ENCODE data around the gene NPRL2. TPM values are rescaled to one million over a fixed set of nuclear protein-coding genes. Genes with fewer than 3 reads are reported as not detected.
"Not testable (repeated sequence)": the region's sequence is repeated elsewhere in the genome, so short reads cannot be mapped to it uniquely, and the experiment has no call there.

Gene NPRL2
- total RNA-seq, 1 donor from 2014 or later, result 19.1 TPM

DNA sequence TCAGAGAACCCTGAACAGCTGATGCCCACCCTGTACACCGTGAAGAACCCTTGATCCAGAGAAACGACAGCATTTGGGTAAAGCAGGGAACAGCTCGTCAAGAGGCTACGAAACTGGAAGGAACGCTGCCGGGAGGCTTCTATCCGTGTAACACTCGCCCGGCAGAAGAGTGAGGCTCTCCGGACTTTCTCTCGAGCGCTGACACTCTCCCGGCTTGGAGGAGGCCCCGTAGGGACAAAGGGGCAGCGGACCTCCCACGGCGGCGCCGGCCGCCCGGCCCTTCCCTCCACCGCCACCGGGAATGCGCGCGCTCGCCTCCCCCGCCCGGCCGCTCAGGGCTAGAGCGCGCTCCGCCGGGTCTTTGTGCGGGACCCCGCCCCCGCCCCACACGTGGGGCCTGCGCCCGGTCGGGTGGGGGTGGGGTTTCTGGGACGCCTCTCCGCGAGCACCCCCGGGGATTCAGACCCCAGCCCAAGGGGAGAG lies 29.7 kb downstream of the NPRL2 start:
- intact Hi-C loops (cut with DNase I), result loop anchor here (5.0 kb wide), 2 partner anchors 84 to 129 kb away; partner anchors contain the start of genes GNAI2 and GNAT1

DNA sequence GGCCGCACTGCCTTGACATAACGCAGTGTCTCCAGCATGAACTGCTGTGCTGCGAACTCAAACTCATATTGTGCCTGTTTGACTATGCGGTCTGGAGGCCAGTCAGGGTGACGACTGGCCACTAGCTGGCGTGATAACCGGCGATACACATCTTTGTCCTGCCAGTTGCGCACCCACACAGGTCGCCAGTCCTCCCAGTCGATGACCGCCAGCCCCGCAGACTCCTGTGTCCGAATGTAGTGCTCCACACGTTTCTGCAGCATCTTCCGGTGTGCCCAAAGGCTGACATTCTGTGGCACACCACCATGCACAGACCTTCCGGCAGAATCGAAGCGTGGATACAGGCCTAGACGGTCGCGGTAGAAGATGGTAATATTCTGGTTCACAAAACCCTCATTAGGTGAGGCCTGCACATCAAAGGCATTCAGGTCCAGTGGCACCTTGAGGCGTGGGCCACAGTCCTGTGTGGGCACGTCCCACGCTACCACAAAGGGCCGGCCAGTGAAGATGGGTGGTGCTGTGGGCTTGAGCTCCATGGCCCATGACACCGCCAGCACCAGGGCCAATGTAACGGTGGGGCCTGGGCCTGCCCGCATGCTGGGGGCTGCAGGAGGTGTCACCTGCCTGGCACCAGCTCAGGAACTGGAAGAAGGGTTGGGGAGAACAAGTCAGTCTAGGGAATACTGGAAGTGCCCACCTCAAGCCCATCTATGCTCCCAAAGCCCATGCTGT lies 30.5 kb downstream of the NPRL2 start:
- intact Hi-C loops (cut with DNase I), result loop anchor here (5.0 kb wide), 2 partner anchors 83 to 128 kb away; partner anchors contain the start of genes GNAI2 and GNAT1
- DNase-seq (ENCODE audit: low spot score), result no peak

More for the DNA sequence above, 29.7 kb downstream of the NPRL2 start:
- DNase-seq (ENCODE audit: low spot score), result peak; percentile 91

DNA sequence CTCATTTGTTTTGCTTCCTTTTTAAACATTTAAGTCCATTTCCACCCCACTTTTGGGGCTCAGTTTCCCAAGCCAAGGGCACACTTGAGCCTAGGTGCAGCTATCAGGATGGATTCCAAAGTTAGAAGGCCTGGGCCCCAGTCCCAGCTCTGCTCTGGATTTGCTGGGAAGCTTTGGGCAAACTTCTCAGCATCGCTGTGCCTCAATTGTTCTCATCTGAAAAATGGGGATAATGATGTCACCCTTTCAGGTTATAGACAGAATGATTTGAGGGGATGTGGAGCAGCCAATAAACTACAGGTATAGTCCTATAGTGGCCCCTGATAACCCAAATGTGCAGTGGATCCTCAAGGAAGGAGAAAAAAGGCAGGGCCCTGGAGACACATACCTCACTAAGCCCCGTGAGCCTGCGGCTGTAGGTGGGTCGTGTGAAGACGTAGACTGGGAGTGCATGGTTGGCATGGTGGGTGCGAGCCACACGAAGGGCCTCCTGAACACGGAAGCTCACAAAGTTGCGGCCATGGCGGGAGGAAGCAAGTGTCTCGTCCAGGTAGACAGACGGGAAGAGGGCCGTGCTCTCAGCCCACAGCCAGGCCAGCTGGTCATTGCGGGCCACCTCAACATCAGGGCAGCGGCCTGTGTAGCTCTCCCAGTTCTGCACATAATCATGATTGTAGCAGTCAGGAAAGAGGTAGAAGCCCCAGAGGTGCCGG lies 31.2 kb downstream of the NPRL2 start:
- no peak for DNase-seq (ENCODE audit: low spot score)
- intact Hi-C loops (cut with DNase I), result no loop called here

DNA sequence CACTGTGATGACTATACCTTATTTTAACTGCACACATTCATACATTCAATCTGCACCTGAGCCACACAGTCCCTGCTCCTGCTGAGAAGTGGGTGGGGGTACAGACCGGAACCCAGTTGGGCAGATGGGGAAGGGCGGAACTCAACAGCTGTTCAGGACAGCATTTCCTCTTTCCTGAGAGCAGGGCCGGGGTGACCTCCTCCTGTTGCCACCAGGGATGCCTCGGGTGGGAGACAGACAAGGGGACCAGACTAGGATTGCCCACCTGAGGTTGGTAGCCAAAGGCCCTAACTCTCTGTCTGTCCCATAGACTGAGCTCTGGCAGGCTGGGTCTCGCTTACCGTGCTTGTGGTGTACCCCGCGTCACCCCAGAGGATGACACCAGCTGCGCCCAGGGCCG lies 32.0 kb downstream of the NPRL2 start:
- DNase-seq (ENCODE audit: low spot score), result no peak
- intact Hi-C loops (cut with DNase I), result no loop called here

DNA sequence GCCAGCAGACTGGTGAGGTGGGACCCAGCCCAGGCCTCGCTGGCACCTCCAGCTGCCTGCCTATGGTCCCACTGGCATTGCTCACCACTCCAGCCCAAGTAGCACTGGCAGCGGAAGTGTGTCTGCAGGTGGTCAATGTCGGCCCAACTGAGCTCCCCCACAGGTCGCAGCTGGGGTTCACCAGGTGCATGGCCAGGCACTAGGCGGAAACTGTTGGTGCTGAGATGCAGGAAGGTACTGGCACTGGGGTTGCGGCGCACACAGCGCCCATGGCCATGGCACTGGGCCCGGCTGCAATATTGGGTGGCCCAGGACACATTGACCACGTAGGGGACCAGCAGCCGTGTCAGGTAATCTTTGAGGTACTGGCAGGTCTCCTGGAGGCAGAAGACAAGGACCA lies 32.4 kb downstream of the NPRL2 start:
- no peak for DNase-seq (ENCODE audit: low spot score)
- intact Hi-C loops (cut with DNase I), result no loop called here

DNA sequence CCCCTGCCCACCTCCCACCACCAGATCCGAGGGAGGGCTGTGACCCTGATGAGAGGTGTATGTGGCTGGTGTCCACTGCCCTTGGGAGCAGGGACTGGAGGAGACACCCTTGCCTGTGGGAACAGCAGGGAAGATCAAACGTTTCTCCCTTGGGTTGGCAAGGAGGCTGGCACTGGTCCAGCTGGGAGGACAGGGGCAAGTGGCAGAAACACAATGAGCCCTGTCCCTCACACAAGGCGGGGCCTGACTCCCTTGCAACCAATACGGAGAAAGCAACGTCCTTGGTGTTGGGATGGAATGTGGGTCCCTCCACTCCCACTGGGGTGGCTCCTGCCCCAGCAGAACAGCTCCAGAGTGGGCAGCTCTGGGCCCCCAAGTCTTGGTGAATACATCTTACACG lies 33.3 kb downstream of the NPRL2 start:
- intact Hi-C loops (cut with DNase I), result no loop called here
- no peak for DNase-seq (ENCODE audit: low spot score)

DNA sequence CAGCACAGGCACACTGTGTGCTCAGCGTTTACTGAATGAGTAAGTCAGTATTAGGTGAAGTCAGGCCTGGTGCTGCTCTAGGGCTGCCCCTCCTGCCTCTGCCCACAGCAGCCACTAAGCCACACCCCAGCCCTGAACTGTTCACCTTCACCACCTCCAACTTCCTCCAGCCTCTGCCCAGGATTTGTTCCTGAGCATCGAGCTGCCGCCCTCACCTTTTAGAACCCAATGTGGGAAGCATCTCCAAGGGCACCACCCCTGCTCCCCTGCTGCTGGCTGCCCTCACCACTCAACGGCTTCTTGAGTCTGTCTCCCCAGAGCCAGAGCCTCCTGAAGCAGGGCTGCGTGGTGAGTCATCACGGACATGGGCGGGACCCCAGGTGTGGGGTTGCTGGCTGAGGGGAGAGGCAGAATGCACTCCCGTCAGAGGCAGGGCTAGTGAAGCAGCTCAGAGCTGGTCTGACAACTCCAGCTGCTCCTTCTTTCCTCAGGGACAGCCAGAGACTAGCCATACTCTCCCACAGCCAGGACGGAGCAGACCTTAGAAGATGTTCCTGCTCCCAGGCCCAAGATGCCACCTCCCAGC lies 33.8 kb downstream of the NPRL2 start:
- intact Hi-C loops (cut with DNase I), result no loop called here
- DNase-seq (ENCODE audit: low spot score), result no peak

DNA sequence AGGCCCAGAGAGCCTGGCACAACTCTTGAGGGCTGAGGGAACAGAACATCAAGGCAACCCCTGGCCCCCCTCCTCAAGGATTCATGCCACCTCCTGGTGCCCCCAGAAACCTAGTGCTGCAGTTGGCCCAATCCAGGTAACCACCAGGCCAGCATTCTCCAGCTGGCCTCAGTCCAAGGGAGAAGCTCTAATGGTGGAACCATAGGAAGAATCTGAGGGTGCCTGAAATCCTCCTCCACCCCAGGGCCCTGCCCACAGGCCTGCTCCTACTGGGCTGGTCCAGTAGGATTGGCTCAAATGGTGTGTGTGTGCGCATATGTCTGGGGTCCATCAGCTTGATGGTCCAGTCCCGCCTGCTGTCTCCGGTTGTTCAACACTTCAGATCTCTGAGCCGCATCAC lies 35.8 kb downstream of the NPRL2 start:
- DNase-seq (ENCODE audit: low spot score), result no peak
- intact Hi-C loops (cut with DNase I), result no loop called here

DNA sequence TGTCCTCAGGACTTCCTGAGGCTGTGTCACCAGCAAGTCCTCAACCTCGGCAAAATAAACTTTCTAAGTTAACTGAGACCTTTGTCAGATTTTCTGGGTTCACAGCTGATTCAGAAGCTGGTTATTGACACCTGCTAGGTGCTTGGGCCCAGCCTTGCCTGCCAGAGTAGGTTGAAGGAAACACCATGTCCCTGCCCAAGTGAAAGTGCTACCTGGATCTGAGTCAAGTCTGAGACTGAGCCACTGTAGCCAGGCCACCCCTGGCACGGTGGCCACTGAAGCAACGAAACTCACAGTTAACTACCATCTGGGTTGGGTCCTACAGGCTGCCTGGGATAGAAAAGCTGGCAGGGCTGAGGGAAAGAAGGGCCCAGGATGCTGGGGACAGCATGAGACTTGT lies 36.2 kb downstream of the NPRL2 start:
- intact Hi-C loops (cut with DNase I), result no loop called here
- no peak for DNase-seq (ENCODE audit: low spot score)

DNA sequence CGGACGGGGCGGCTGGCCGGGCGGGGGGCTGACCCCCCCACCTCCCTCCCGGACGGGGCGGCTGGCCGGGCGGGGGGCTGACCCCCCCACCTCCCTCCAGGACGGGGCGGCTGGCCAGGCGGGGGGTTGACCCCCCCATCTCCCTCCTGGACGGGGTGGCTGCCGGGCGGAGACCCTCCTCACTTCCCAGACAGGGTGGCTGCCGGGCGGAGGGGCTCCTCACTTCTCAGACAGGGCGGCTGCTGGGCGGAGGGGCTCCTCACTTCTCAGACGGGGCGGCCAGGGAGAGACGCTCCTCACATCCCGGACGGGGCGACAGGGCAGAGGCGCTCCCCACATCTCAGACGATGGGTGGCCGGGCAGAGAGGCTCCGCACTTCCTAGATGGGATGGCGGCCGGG lies 38.5 kb downstream of the NPRL2 start:
- intact Hi-C loops (cut with DNase I); DNase-seq (ENCODE audit: low spot score): not testable (repeated sequence)

DNA sequence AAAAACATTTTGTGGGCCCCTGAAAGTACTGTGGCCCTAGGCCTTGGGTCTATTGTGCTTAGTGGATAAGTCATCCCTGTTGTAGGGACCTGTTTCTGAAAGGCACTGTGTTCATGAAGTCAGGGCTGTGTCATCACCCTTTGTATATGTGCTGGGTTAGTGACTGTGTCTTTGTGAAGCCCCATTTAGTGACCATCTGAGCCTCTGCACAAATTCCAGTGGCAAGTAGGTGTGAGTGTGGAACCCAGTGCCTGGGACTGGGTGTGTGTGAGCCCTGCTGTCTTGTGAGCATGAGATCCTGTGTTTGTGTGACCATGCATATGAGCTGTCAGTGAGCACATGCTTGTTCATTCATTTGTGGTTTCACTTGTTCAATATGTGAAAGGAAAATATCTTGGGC lies 46.0 kb downstream of the NPRL2 start:
- no peak for DNase-seq (ENCODE audit: low spot score)
- intact Hi-C loops (cut with DNase I), result loop anchor here (5.0 kb wide), 1 partner anchor 33 kb away; no protein-coding TSS in a partner anchor

DNA sequence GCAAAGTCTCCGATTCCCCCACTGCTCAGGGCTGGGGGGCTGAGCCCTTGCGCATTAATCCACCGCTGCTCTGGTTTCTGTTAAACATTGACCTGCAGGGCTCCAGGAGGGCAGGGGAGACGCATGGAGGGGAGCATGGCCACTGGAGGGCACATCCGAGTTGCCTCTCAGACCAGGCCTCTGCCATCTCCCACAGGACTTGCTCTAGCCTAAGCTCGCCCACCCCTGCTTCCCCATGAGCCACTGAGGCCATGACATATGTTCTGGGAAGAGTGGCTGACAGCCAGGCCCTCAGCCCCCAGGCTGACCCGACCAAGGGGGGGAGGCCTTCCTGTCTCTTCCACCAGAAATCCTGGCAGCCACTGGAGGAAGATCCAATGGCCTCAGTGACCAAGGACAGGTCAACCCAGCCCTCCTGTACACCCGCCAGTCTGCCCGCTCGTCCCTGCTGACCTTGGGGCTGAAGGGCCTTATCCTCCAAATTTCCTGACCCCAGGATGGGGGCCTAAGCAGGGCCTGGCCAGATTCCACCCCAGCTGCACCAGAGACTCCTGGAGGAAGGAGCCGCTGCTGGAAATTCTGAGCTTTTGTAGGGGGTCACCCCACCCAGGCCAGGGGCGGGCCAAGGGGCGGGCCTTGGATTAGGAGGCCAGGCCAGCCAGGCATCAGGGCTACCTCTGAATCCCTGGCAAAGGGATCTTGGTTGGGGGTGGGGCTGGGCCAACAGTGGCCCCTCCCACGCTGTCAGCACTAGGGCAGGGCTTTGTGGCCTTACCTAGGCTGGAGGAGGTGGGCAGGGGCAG lies 47.4 kb downstream of the NPRL2 start, which contains the start of gene HYAL1:
Gene HYAL1, minus strand, starts transcription at position 562 of the 803 bp plus-strand sequence. CDS start 618 bp downstream, outside the sequence.
- DNase-seq (ENCODE audit: low spot score), result peak; percentile 90
- intact Hi-C loops (cut with DNase I), result loop anchor here (5.0 kb wide), 1 partner anchor 34 kb away; no protein-coding TSS in a partner anchor

DNA sequence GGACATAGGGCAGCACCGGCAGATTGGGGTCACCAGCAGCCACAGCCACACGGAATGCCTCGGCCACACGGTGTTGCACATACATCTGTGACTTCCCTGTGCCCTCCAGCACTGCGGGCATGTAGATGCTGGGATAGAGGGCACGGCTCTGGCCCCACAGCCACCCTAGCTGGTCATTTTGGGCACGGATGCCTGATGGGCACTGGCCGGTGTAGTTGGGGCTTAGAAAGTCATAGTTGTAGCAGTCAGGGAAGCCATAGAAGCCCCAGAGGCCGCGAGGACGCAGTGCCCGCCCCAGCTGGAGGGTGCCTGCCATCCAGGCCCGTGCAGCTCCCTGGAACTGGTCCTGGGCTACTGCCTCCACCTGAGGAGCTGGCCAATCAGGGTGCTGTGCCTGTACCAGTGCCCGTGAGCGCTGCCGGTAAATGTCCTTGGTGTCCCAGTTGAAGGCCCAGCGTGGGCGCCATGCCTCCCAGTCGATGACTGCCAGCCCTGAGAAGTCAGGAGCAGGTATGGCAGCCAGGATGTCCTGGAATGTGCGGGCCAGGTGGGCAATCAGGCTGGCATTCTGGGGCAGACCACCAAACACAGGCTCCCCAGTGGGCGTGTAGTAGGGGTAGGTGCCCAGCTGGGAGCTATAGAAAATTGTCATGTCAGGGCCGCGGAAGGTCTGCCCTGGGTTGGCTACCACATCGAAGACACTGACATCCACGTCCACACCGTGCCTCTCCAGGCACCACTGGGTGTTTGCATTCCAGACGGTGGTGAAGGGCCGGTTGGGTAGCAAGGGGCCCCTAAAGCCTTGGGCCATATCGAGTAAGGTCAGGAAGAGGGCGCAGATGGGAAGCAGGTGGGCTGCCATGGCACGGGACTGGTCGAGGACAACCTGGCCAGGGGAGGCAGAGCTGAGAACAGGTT lies 48.2 kb downstream of the NPRL2 start:
- no peak for DNase-seq (ENCODE audit: low spot score)
- intact Hi-C loops (cut with DNase I), result loop anchor here (5.0 kb wide), 1 partner anchor 35 kb away; no protein-coding TSS in a partner anchor

DNA sequence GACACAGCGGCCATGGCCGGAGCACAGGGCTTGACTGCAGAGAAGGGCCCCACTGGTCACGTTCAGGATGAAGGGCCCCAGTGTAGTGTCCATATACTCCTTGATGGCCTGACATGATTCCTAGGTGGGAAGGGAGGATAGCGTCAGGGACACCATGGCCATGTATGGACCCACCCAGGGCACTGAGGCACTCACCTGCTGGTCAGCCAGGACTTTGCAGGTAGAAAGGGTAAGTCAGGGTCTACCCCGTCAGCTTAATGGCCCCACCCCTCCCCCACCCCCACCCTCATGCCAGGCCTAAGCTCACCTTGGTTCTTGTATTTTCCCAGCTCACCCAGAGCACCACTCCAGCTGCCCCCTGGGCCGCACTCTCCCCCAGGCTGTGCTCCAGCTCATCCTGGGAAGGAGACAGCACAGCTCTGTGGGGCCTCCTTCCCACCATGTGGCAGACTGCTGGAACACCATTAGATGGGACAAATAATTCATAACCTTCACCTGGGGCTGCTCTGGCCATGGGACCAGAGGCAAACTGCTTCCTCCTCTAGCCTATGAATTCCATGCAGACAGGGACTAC lies 49.8 kb downstream of the NPRL2 start:
- intact Hi-C loops (cut with DNase I), result loop anchor here (1.0 to 5.0 kb wide), 2 partner anchors 23 to 37 kb away; no protein-coding TSS in a partner anchor

DNA sequence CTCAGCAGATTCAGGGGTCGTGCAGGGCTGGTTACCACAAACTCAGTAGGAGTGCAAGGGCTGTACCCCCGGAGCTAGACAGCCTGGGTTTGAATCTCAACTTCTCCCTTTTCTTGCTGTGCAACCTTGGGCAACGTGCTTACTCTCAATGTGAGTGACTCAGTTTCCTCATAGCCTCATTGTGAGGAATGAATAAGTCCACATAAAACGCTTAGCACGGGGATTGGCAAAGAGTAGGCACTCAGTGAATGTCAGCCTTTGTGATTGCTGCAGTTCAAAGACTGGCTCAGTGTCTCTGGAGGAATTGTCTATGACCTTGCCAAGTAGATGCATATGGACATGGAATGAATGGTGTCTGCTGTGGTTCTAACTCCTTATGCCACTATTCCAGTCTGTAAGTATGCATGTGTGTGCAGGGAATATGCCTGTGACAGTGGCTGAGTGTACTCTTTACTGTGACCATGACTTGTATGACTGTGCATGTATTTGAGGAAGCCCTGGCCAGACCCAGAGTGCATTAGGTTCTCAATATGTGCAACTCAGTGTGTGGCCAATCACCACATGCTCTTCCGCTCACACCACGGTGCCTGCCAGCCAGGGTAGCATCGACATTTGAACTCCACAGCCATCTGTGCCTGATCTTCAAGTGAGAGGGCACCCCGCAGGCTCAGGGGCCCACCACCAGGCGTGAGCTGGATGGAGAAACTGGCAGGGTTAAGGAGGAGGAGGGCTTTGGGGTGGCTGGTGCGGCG lies 50.5 kb downstream of the NPRL2 start:
- intact Hi-C loops (cut with DNase I), result loop anchor here (1.0 to 5.0 kb wide), 2 partner anchors 23 to 37 kb away; no protein-coding TSS in a partner anchor
- DNase-seq (ENCODE audit: low spot score), result no peak

More for the DNA sequence above, 49.8 kb downstream of the NPRL2 start:
- no peak for DNase-seq (ENCODE audit: low spot score)

DNA sequence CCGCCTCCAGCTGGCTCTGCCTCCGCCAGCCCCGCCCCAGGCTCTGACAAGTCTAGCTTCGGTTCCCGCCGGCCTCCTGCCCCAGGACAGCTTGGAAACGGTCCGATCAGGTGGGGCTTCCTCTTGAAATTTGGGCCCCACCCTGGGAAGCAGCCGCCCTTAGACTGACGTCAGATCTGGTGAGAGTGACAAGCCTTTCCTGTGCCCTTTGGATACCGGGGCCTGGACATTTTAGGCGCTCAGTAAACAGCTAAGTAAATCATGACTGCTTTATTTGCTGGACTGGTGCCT lies 51.0 kb downstream of the NPRL2 start:
- intact Hi-C loops (cut with DNase I), result no loop called here

More for the DNA sequence above, 51.0 kb downstream of the NPRL2 start:
- no peak for DNase-seq (ENCODE audit: low spot score)

All from cardiac septum (tissue), 1 donor.